Ovary (tissue), 9 donors: Measurements from ENCODE around the gene SHMT2. TPM values are rescaled to one million over a fixed set of nuclear protein-coding genes. Genes with fewer than 3 reads are reported as not detected.

Experiments used
- DNase-seq, 5 donors: peaks; one replicate each; pipeline ENCODE4 v3.0.0-alpha.2; 2019 to 2020
- H3K27ac ChIP-seq, 2 donors: fragments of 200-600 bp; one replicate each; pipeline versions ENCODE4 v1.5.1 to v1.8.0; 2019 to 2022
- H3K27me3 ChIP-seq: fragments of 200-600 bp; one replicate; pipeline ENCODE4 v1.8.0; 2022
- H3K36me3 ChIP-seq: fragments of 200-600 bp; sonication (generic); one replicate; pipeline ENCODE4 v1.5.1; 2019
- H3K4me1 ChIP-seq: one replicate; pipeline ENCODE4 v1.8.1; 2013; ENCODE audit warnings: mild to moderate bottlenecking, moderate library complexity; ENCODE audit not compliant: insufficient read depth
- H3K4me3 ChIP-seq: fragments of 200-600 bp; sonication (generic); one replicate; pipeline ENCODE4 v1.5.1; 2017
- H3K9me3 ChIP-seq, 2 donors: fragments of 200-600 bp in 1 of 2; sonication (generic) in 1 of 2; one replicate each; pipeline versions ENCODE4 v1.5.1 to v1.8.1; 2013 to 2019; ENCODE audit warnings: mild to moderate bottlenecking in 1 of 2, moderate library complexity in 1 of 2
- CTCF ChIP-seq, 3 donors: fragments of 450-650 bp in 2 of 3; fragments of 200-600 bp in 1 of 3; IDR thresholded peaks; one replicate each; pipeline versions ENCODE4 v1.5.1 to v1.8.0; 2016 to 2022; ENCODE audit warnings: antibody characterized with exemption in 3 of 3, mild to moderate bottlenecking in 1 of 3
- EP300 ChIP-seq: sonication (generic); formaldehyde crosslinking; IDR thresholded peaks from one replicate; pipeline ENCODE4 v1.6.1; 2017; ENCODE audit warnings: antibody characterized with exemption
- POLR2A ChIP-seq: fragments of 450-650 bp; IDR thresholded peaks from one replicate; pipeline ENCODE4 v1.6.1; 2017; ENCODE audit warnings: antibody characterized with exemption, mild to moderate bottlenecking, moderate library complexity
- WGBS, 3 donors: extraction: QIAGEN DNeasy Blood & Tissue Kit in 1 of 3; methylation state at CpG; one replicate each; pipeline versions ENCODE4 v1.1.5 to v1.1.7; 2013 to 2017; 5-methylcytosine and 5-hydroxymethylcytosine counted together
- intact Hi-C, 4 donors: fragments of 100-400 bp; cut with DNase I; formaldehyde crosslinking; loops; one replicate each; pipeline versions ENCODE4 v1.11.0 to v1.15.1; 2022 to 2023
- polyA plus RNA-seq, 2 donors: library from polyadenylated mRNA; stranded (reverse); fragments of 200-250 nt in 1 of 2; fragments of 350-450 nt in 1 of 2; fragmentation: Illumina TruSeq in 1 of 2; extraction: RNeasy Lipid Tissue Mini Kit (QIAGEN cat#74804) in 1 of 2; gene quantifications; one replicate each; pipeline ENCODE4 v1.2.3, GENCODE V29; 2013 to 2014
- total RNA-seq, 7 donors: library from RNA; depleted of rRNA in 2 of 7; stranded (reverse); fragments of >200 nt in 2 of 7; fragmentation: NEBNext Ultra II Directional in 3 of 7; extraction: Animal tissue kit (Norgen Biotek cat#: 25700) in 3 of 7; gene quantifications; one replicate each; pipeline versions ENCODE4 v1.1.0 to v1.2.4, GENCODE V29; 2016 to 2023
- donor health status: DM: no; HTN: no; CAD: no; lungs with moderate emphysema.
- donor health status: DM: no; HTN: no; CAD: no.
- donor health status: Bipolar disorder and iron deficiency.
- donor health status: DM: yes; HTN: yes; CAD: no.
- donor health status: DM: no; HTN: no; CAD: no.
- donor health status: DM: yes; HTN: yes; CAD: no.

Gene SHMT2
- total and polyA plus RNA-seq, 9 donors, result 23.0 to 185 (median 42.0) TPM

DNA sequence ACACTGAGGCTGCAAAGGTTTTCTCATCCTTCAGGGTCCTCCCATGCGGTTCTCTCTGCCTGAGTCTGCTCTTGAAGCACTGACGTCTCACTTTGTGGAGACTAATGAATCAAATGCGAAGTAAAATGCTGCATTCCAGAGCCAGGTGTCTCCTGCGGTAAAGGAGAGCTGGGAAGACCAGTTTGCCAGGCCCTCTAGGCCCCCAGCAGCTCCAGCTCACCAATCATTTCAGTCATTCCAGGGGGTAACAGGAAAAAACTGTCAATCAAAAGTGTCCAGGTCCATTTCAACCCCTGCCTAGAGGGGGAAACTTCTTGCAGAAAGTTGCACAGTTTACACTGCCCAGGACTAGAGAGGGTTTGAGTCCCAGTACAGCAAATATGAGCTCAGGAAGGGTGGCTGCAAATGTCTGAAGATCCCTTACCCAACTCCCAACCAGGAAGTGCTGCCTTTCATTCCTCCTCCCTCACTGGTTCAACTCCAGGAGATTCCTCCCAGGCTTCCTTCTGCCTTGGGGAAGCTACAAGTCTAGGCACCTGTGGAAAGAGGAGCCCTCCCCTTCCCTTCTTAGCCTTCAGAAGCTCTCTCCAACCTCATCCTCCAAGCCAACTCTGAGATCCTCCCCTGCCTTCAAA, 15.6 kb upstream of the SHMT2 start:
- TF ChIP-seq EP300, result no peak
- no peak for TF ChIP-seq POLR2A
- no peak for TF ChIP-seq CTCF (IDR thresholded peaks at IDR 0.05)
- Histone ChIP-seq H3K9me3 (no peaks in the 10 kb centered on the region), H3K27ac (no peak overlapping the region), H3K36me3 (no peaks in the 10 kb centered on the region), H3K27me3 (peaks cover 13% of the 10 kb centered on the region), H3K4me1 (peaks cover 8% of the 10 kb centered on the region), H3K4me3 (no peak overlapping the region)
- intact Hi-C loops, result loop anchor here in 2 of 4 donors (1.0 to 2.0 kb wide), 2 partner anchors 25 kb away; no protein-coding TSS in a partner anchor
- no peak for DNase-seq
- WGBS, 3 donors, result 62 to 68% (median 64%) methylated on average over 4 of the region's 4 CpGs

DNA sequence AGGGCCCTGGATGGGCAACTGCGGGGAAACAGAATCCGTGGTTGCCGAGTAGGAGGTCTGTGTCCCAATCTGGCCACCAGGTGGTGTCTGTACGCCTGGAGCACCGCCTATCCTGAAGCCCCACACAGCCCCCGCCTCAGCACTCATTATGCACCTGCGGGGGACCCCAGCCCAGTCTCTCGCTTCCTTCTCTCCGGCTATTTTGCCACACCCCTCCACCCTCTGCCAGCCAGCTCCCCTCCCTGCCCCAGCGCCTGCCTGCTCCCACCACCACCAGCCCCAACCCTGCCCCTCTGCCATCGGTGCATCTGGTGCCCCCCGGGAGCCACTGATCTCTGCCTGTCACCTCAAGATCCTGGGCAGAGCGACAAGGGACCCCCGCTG, 15.1 kb upstream of the SHMT2 start:
- H3K27me3 ChIP-seq, result peaks cover 13% of the 10 kb centered on the region
- H3K4me3 ChIP-seq, result no peak overlapping the region
- WGBS, 3 donors, result 2 to 4% (median 3%) methylated on average over 14 of the region's 14 CpGs
- TF ChIP-seq CTCF (IDR thresholded peaks at IDR 0.05), result peak; percentile 46 to 67 (median 63)
- no peak for TF ChIP-seq EP300
- intact Hi-C loops, result loop anchor here in 1 of 4 donors (1.0 kb wide), 1 partner anchor 25 kb away; no protein-coding TSS in a partner anchor
- H3K27ac ChIP-seq, result no peak overlapping the region
- peaks cover 8% of the 10 kb centered on the region for H3K4me1 ChIP-seq
- H3K36me3 ChIP-seq, result no peaks in the 10 kb centered on the region
- no peaks in the 10 kb centered on the region for H3K9me3 ChIP-seq
- peak; percentile 46 to 77 (median 70) for DNase-seq

GRCh38 chr12:57215065-57215464, 14.4 kb upstream of the SHMT2 start:
- DNase-seq, result no peak
- Histone ChIP-seq H3K27ac (no peak overlapping the region), H3K4me1 (peaks cover 8% of the 10 kb centered on the region), H3K27me3 (peaks cover 13% of the 10 kb centered on the region), H3K9me3 (no peaks in the 10 kb centered on the region), H3K4me3 (no peak overlapping the region), H3K36me3 (no peaks in the 10 kb centered on the region)
- TF ChIP-seq POLR2A (no peak), EP300 (no peak), CTCF (IDR thresholded peaks at IDR 0.05) (no peak)
- intact Hi-C loops, result no loop called here
- 15 to 27% (median 22%) methylated on average over 11 of the region's 11 CpGs for WGBS, 3 donors

DNA sequence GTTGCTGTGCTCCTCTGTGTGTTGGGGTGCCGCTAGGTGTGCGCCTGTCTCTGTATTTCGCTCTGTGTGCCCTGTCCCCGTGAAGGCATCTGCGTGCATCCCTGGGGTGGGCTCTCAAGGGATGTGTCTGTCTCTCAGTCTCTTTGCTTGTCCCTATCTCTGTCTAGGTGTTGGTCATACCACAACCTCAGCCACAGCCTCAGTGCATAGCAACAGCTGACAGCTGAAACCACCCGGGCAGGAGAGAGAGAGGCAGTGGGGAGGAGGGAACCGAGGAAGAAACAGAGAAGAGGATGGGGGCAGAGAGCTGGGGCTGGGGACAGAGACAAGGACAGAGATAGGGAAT, 13.9 kb upstream of the SHMT2 start:
- Histone ChIP-seq H3K4me3 (no peak overlapping the region), H3K36me3 (no peaks in the 10 kb centered on the region), H3K9me3 (no peaks in the 10 kb centered on the region), H3K4me1 (peaks cover 8% of the 10 kb centered on the region), H3K27me3 (peaks cover 13% of the 10 kb centered on the region), H3K27ac (no peak overlapping the region)
- 14 to 19% (median 15%) methylated on average over 7 of the region's 7 CpGs for WGBS, 3 donors
- TF ChIP-seq EP300 (no peak), CTCF (IDR thresholded peaks at IDR 0.05) (no peak), POLR2A (no peak)
- intact Hi-C loops, result no loop called here
- DNase-seq, result no peak
